GM23248 (cell line): ENCODE data around the gene PTPRE. TPM values are rescaled to one million over a fixed set of nuclear protein-coding genes. Genes with fewer than 3 reads are reported as not detected.
A peak's percentile ranks its signal among the peaks of the same experiment; 100 is the strongest.

Source experiments
- DNase-seq: peaks from one replicate; pipeline ENCODE4 v3.0.0-alpha.2; 2015
- H2AFZ ChIP-seq: fragments of 200-600 bp; sonication (generic); 2 replicates; pipeline ENCODE4 v1.6.1; 2016; ENCODE audit warnings: antibody characterized with exemption
- H3F3A ChIP-seq: fragments of 200-600 bp; sonication (generic); 2 replicates; pipeline ENCODE4 v1.6.1; 2016; ENCODE audit warnings: mild to moderate bottlenecking, antibody characterized with exemption, mixed run types; ENCODE audit not compliant: insufficient read depth
- H3K27ac ChIP-seq: fragments of 200-600 bp; sonication (generic); 2 replicates; pipeline ENCODE4 v1.5.1; 2016; ENCODE audit warnings: mild to moderate bottlenecking
- H3K27me3 ChIP-seq: fragments of 200-600 bp; sonication (generic); replicated peaks from 2 replicates; pipeline ENCODE4 v1.6.1; 2016; ENCODE audit warnings: mild to moderate bottlenecking; ENCODE audit not compliant: insufficient read depth
- H3K36me3 ChIP-seq: fragments of 200-600 bp; sonication (generic); 2 replicates; pipeline ENCODE4 v1.6.1; 2016; ENCODE audit warnings: low read depth, mild to moderate bottlenecking
- H3K4me1 ChIP-seq: fragments of 200-600 bp; sonication (generic); 2 replicates; pipeline ENCODE4 v1.6.1; 2016; ENCODE audit warnings: mild to moderate bottlenecking; ENCODE audit not compliant: insufficient read depth
- H3K4me2 ChIP-seq: fragments of 200-600 bp; sonication (generic); one replicate; pipeline ENCODE4 v1.6.1; 2016; ENCODE audit warnings: mild to moderate bottlenecking; ENCODE audit not compliant: unreplicated experiment
- H3K4me3 ChIP-seq: fragments of 200-600 bp; sonication (generic); 2 replicates; pipeline ENCODE4 v1.5.1; 2016; ENCODE audit warnings: mild to moderate bottlenecking
- H3K79me2 ChIP-seq: fragments of 200-600 bp; sonication (generic); 2 replicates; pipeline ENCODE4 v1.6.1; 2016; ENCODE audit warnings: mild to moderate bottlenecking; ENCODE audit not compliant: insufficient read depth
- H3K9ac ChIP-seq: fragments of 200-600 bp; sonication (generic); 2 replicates; pipeline ENCODE4 v1.6.1; 2016; ENCODE audit warnings: mild to moderate bottlenecking
- H3K9me2 ChIP-seq: fragments of 200-600 bp; sonication (generic); 2 replicates; pipeline ENCODE4 v1.6.1; 2016; ENCODE audit warnings: mixed run types, mild to moderate bottlenecking, moderate library complexity; ENCODE audit not compliant: insufficient read depth
- H3K9me3 ChIP-seq: fragments of 200-600 bp; sonication (generic); one replicate; pipeline ENCODE4 v1.6.1; 2017; ENCODE audit warnings: low read depth
- H4K20me1 ChIP-seq: fragments of 200-600 bp; sonication (generic); 2 replicates; pipeline ENCODE4 v1.6.0; 2016; ENCODE audit not compliant: insufficient read depth
- EZH2 ChIP-seq: fragments of 200-600 bp; sonication (generic); IDR thresholded peaks from 2 replicates; pipeline ENCODE4 v1.6.1; 2018; ENCODE audit warnings: antibody characterized with exemption, mild to moderate bottlenecking; ENCODE audit not compliant: insufficient read depth, poor library complexity, severe bottlenecking
- EZH2phosphoT487 ChIP-seq: fragments of 200-600 bp; sonication (generic); IDR thresholded peaks from 2 replicates; pipeline ENCODE4 v1.6.1; 2018; ENCODE audit warnings: antibody characterized with exemption, moderate library complexity, mild to moderate bottlenecking, low read depth; ENCODE audit not compliant: insufficient read depth
- WGBS, 2 experiments: methylation state at CpG; one replicate each; pipeline ENCODE4 v1.1.6; 2015 to 2017; ENCODE audit warnings: low lambda C conversion rate in 2 of 2, low coverage in 1 of 2; ENCODE audit errors: missing lambda C conversion rate in 2 of 2; 5-methylcytosine and 5-hydroxymethylcytosine counted together
- in situ Hi-C: fragments of 300-500 bp; cut with MboI; formaldehyde crosslinking; loops from 2 replicates; pipeline ENCODE4 v1.15.0; 2020
- polyA plus RNA-seq: library from polyadenylated mRNA; unstranded; fragments of >200 nt; fragmentation: Nextera tagmentation; extraction: Ambion mirVana; gene quantifications from 2 replicates; pipeline ENCODE4 v1.2.1, GENCODE V29; 2016
- total RNA-seq: library from RNA; depleted of rRNA; stranded (reverse); fragments of >200 nt; shearing (Covaris generic); gene quantifications from 2 replicates; pipeline ENCODE4 v1.2.3, GENCODE V29; 2014; rRNA removed

The PTPRE gene
- total and polyA plus RNA-seq, 2 experiments from 2014 or later = 2.7 to 4.7 TPM

DNA sequence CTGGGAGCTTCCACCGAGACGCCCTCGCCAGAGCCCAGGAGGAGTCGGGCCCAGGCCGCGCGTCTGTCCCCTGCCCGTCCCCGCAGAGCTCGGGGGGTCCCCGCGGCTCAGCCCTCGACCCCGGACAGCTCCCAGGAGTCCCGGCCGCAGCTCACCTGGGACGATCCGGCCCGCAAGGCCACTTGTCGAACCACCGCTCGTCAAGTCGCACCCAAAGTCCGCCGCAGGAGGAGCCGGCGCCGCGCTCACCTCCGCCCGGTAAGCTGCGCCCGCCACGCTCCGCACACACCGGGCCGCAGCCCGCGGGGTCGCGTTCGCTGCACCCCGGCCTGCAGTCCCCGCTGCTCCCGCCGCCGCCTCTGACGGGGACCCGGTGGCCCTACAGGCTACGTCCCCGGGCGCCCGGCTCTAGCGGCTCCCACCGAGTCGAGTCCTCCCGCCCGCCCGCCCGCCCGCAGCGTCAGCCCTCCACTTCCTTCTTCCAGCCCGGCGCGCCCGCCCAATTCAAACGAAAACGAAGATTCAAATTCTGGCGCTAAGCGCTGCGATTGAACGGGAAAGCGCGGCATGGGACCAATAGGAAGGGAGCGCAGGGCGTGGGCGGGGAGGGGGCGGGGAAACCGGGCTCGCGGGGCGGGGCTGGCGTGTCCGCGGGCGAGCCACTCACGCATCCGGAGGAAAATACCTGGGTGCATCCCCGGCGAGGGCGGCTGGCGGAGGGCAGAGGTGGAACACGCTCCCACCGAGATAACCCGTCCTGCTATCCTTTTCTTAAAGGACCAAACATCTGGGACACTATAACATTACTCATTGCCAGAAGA, 219.3 kb downstream of the PTPRE start, which contains the start of gene MKI67:
MKI67 (minus strand) TSS at position 480 of the 821 bp plus-strand sequence. CDS start 756 bp downstream, outside the sequence.
- Histone ChIP-seq H3K27me3 (no peaks in the 10 kb centered on the region), H3K4me1 (0 out of 2 replicates have a peak, but pooled peaks cover 4% of the 10 kb centered on the region), H3K9me3 (no peaks in the 10 kb centered on the region), H3K4me2 (peak within 1 kb of the TSS; percentile 95), H3F3A (no peaks in the 10 kb centered on the region), H4K20me1 (no peaks in the 10 kb centered on the region), H3K27ac (no peak within 1 kb of the TSS), H3K79me2 (peaks cover 46% of the 10 kb centered on the region), H3K9me2 (no peaks in the 10 kb centered on the region), H2AFZ (peak within 1 kb of the TSS; percentile 87), H3K9ac (peak within 1 kb of the TSS; percentile 66), H3K36me3 (no peaks in the 10 kb centered on the region), H3K4me3 (peak within 1 kb of the TSS; percentile 83)
- in situ Hi-C loops = no loop called here
- WGBS, 2 experiments = 1 to 2% methylated on average over 42 to 65 of the region's 95 CpGs
- no peak for TF ChIP-seq EZH2
- TF ChIP-seq EZH2phosphoT487 = no peak
- DNase-seq = peak; percentile 97

DNA sequence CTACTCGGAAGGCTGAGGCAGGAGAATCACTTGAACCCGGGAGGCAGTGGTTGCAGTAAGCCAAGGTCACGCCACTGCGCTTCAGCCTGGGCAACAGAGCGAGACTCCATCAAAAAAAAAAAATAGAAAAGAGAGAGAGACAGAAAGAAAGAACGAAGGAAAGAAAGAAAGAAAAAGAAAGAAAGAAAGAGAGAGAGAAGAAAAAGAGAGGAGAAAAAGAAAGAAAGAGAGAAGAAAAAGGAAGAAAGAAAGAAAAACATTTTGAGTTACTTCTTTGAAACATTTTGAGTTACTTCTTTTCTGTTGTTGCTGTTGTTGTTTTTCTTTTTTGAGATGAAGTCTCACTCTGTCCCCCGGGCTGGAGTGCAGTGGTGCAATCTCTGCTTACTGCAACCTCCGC, 221.7 kb downstream of the PTPRE start:
- peaks cover 25% of the 10 kb centered on the region for H3K79me2 ChIP-seq
- no peaks in the 10 kb centered on the region for H4K20me1 ChIP-seq
- H3F3A ChIP-seq = no peaks in the 10 kb centered on the region
- H3K9ac ChIP-seq = no peak overlapping the region
- H3K4me2 ChIP-seq = no peak overlapping the region
- peaks cover 9% of the 10 kb centered on the region; the same call in 1 of the 2 replicates for H3K27me3 ChIP-seq
- no peak overlapping the region for H2AFZ ChIP-seq
- H3K27ac ChIP-seq = no peak overlapping the region
- no peaks in the 10 kb centered on the region for H3K9me2 ChIP-seq
- no peak for DNase-seq
- WGBS, 2 experiments = 76% methylated on average over 6 to 8 of the region's 8 CpGs
- TF ChIP-seq EZH2 (no peak), EZH2phosphoT487 (no peak)
- no peak overlapping the region for H3K4me3 ChIP-seq
- in situ Hi-C loops = no loop called here
- H3K4me1 ChIP-seq = 0 out of 2 replicates have a peak, but pooled peaks cover 4% of the 10 kb centered on the region
- no peaks in the 10 kb centered on the region for H3K36me3 ChIP-seq
- no peaks in the 10 kb centered on the region for H3K9me3 ChIP-seq

DNA sequence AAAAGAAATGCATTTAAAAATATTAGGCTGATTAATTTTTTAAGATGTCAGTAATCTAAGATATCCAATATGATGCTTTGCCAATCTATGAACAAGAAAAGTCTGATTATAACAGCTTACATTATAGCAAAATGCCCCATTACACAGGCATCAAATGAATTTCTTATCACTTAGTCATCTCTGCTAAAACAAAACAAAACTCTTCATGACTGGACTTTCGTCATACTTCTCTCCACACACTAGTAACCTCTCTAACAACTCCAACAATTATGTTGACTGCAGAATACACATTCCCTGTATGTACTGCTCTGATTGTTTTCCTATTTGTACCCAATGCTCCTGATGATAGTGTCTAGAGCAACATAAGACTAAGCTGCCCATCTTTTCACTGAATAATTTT, 223.1 kb downstream of the PTPRE start:
- no peak for TF ChIP-seq EZH2phosphoT487
- TF ChIP-seq EZH2 = no peak
- H3K9me3 ChIP-seq = no peaks in the 10 kb centered on the region
- peaks cover 9% of the 10 kb centered on the region; the same call in 1 of the 2 replicates for H3K27me3 ChIP-seq
- DNase-seq = peak; percentile 62
- no peaks in the 10 kb centered on the region for H3F3A ChIP-seq
- H3K79me2 ChIP-seq = peaks cover 11% of the 10 kb centered on the region
- no peak overlapping the region for H3K4me2 ChIP-seq
- H3K4me1 ChIP-seq = 0 out of 2 replicates have a peak, but pooled peaks cover 2% of the 10 kb centered on the region
- no peaks in the 10 kb centered on the region for H3K9me2 ChIP-seq
- no peak overlapping the region for H3K27ac ChIP-seq
- 58 to 77% methylated on average over 1 of the region's 1 CpG for WGBS, 2 experiments
- no peaks in the 10 kb centered on the region for H4K20me1 ChIP-seq
- no peak overlapping the region for H2AFZ ChIP-seq
- no peak overlapping the region for H3K4me3 ChIP-seq
- no peaks in the 10 kb centered on the region for H3K36me3 ChIP-seq
- no peak overlapping the region for H3K9ac ChIP-seq
- in situ Hi-C loops = no loop called here

Other genes with a start within 250 kb of the PTPRE start
- not detected in 2 replicates for gene FOXI2, start 169.9 kb upstream of the PTPRE start, total RNA-seq
- not detected in 2 replicates for gene FOXI2, start 169.9 kb upstream of the PTPRE start, polyA plus RNA-seq
- gene CLRN3, start 14.2 kb upstream of the PTPRE start, total RNA-seq = not detected in 2 replicates
- gene CLRN3, start 14.2 kb upstream of the PTPRE start, polyA plus RNA-seq = not detected in 2 replicates
- gene MKI67, start 219.3 kb downstream of the PTPRE start, total RNA-seq = 9.5 and 12.2 TPM in 2 replicates
- gene MKI67, start 219.3 kb downstream of the PTPRE start, polyA plus RNA-seq = 19.5 and 22.5 TPM in 2 replicates